ENCODE measurements around the gene PRRG2. TPM values are rescaled to one million over a fixed set of nuclear protein-coding genes. Genes with fewer than 3 reads are reported as not detected.
A peak's percentile ranks its signal among the peaks of the same experiment; 100 is the strongest.

PRRG2 gene
- total RNA-seq, 1 donor: 2.7 TPM

DNA sequence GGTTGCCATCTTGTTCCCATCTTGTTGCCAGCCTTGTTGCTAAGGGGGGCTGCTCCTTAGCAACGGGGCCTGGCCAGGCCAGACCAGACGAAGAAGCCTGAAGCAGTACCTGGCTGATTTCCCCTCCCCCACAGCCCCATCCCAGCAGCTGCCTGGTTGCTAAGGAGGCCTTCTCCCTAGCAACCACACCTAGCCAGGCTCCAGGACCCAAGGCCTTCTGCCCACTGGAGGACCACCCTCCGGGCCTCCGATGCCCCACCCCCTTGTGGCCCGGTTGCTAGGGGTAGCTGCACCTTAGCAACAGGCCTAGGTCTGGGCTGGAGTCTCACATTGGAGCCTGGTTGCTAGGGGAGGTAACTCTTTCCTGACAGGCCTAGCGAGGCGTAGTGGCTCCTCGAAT, 3.9 kb downstream of the PRRG2 start:
- no peak for DNase-seq (ENCODE audit: low read depth in 2 of 3, low spot score in 2 of 3)

DNA sequence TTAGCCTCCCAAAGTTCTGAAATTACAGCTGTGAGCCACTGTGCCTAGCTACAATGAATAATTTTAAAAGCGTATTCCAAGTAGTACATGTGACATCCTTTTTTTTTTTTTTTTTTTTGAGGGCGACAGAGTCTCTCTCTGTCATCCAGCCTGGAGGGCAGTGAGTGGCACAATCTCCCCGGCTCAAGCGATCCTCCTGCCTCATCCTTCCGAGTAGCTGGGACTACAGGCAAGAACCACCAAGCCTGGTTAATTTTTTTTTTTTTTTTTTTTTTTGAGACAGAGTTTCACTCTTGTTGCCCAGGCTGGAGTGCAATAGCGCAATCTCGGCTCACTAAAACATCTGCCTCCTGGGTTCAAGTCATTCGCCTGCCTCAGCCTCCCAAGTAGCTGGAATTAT, 6.1 kb downstream of the PRRG2 start:
- no peak for DNase-seq (ENCODE audit: low read depth in 2 of 3, low spot score in 2 of 3)

DNA sequence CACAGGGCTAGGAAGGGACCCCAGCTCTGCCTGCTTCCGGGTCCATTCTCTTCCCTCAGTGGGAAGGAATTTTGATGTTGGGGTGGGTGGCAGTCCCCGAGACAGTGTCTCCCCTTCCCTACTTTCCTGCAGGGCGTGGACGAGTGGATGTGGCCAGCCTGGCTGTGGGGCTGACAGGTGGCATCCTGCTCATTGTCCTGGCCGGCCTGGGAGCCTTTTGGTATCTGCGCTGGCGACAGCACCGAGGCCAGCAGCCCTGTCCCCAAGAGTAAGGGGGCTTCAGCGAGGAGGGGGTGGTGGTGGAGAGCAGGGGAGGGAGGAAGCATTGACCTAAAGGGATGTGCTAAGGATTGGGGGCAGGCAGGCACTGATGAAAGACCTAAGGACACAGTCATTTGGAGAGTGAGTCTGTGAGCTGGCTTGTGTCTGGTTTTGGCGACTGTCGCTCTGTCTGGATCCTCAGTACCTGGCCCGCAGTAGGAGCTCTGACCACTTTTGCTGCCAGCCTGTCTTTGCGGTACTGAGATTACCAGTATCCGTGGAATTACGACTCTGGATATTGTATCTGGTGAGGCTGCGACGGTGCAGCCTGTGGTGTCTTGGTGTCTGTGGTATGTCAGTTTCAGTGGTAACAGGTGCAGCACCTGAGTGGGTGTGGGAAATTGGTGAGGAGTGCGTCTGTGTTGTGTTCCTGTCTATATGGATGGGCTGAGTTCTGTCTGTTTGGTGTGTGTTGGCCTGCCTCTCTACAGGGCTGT, 7.4 kb downstream of the PRRG2 start:
- no peak for DNase-seq (ENCODE audit: low read depth in 2 of 3, low spot score in 2 of 3)

DNA sequence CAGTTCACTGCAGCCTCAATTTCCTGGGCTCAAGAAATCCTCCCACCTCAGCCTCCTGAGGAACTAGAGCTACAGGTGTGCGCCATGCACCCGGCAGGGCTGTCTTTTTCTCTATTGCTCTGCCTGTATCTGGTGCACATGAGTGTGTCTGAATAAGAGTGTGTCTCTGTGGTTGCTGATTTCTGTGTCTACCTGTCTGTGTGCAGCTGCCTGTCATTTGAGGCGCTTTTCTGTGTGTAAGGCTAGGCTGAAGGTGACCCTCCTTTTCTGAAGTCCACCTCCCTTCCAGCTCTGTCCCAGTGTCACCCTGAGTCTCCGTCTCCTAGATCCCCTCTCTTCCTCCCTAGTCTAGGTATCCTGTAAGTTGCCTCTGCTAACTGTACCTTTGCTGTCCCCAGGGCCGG, 8.4 kb downstream of the PRRG2 start:
- DNase-seq (ENCODE audit: low read depth in 2 of 3, low spot score in 2 of 3): peak in 1 of 3 donors; percentile 6

DNA sequence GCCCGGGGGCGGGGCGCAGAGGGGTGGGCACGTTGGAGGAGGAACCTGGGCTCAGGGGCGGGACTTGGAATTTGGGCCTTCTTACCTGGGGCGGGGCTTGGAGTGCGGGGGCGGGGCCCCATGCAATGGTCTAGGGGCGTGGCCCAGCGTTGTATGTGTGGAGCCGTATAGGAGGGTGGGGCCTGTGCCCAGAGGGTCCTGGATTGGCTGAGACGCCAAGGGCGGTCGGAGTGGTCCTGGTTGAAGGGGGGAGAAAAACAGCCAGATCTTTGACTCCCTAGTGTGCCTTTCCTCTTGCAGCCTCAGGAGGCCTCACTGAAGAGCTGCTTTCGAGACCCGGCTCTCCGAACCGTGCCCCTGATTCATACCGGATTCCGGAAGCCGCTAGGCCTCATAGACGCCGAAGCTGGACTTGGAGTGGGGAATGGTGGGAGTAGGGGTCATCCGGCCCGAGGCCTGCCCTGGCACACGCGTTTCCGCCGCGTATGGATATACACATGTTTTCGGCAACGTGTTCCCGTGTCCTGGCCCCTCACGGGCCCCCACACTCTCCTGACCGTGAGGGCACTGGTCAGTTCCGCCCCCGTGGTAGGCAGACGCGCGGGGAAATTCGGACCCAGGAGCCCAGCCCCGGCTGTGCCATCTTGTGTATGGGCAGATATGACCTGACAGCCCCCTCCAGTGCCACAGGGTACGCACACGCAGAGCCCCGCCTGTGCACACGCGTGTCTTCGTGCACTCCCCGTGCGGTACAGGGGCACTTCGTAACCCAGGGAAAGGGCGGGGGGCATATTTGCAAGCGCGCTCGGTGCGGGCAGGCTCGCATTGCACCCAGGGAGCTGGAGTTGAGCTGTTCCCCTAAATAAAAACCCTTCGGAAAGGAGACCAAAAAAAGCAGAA, 9.2 kb downstream of the PRRG2 start:
- DNase-seq (ENCODE audit: low read depth in 2 of 3, low spot score in 2 of 3): peak; percentile 85 to 98 (median 97)

DNA sequence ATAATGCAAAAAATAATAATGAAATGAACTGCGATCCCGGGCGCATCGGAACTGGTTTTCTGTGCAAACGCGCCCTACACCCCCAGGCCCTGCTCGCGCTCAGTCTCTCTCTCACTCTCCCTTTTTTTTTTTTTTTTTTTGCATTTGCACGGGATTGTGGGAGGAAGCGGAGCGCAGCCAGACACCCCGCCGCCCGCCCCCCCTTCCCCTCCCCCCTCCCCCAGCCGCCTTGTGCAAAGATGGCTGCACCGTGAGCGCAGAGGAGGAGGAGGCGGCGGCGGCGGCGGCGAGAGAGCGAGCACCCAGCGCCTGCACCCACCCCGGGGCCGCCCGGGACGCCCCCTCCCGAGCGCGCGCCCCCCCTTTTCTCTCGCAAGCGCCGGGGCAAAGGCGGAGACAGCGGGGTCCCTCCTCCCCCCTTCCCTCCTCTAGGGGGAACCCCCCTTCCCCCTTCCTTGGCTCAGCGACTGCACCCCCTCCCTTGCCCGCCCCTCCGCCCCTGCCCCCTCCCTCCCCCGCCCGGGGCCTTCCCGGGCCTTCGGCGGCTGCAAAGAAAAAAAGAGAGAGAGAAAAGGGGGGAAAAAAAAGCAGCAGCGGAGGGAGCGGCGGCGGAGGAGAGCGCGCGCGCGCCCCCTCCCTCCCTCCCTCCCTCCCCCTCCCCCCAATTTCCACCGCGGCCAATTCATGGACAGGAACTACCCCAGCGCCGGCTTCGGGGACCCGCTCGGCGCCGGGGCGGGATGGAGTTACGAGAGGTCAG, 10.0 kb downstream of the PRRG2 start, which contains the start of gene PRR12:
Gene PRR12, plus strand, starts transcription at position 212 of the 760 bp plus-strand sequence. Its CDS starts 473 bp downstream, at position 685.
- peak in 2 of 3 donors; percentile 77 to 83 for DNase-seq (ENCODE audit: low read depth in 2 of 3, low spot score in 2 of 3)

DNA sequence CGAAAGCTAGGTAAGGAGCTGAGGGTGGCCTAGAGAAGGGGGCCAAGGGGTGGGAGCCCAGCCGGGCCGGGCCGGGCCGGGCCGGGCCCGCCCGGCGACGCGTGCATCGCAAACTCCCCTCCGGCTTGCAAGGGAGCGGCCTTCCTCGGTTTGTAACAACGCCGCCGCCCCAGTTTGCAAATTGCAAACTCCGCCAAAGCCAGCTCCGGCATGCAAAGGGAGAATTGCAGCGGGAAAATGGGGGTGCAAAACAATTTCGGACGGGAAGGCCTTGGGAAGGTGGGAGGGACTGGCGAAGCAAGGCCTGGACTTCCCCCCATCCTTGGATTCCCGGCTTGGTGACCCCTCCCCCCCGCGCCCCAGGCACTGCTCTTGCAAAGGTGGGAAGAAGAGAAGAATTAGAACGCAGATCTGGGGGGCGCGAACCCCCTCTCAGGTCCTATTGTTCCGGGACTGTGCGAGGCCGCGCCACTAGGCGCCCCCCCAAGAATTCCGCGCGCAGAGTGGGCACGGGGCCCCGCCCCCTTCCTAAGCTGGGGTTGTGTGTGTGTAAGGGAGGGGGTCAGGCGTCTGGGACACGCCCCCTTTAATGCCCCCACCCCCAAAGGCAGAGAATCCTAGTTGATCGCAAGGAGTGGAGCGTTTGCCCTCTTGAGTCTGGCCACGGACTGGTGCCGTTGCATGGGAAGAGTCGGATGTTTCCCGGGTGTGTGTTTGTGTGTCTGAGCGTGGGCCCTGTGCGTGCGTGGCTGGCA, 10.8 kb downstream of the PRRG2 start:
- peak in 2 of 3 donors; percentile 36 to 40 for DNase-seq (ENCODE audit: low read depth in 2 of 3, low spot score in 2 of 3)

DNA sequence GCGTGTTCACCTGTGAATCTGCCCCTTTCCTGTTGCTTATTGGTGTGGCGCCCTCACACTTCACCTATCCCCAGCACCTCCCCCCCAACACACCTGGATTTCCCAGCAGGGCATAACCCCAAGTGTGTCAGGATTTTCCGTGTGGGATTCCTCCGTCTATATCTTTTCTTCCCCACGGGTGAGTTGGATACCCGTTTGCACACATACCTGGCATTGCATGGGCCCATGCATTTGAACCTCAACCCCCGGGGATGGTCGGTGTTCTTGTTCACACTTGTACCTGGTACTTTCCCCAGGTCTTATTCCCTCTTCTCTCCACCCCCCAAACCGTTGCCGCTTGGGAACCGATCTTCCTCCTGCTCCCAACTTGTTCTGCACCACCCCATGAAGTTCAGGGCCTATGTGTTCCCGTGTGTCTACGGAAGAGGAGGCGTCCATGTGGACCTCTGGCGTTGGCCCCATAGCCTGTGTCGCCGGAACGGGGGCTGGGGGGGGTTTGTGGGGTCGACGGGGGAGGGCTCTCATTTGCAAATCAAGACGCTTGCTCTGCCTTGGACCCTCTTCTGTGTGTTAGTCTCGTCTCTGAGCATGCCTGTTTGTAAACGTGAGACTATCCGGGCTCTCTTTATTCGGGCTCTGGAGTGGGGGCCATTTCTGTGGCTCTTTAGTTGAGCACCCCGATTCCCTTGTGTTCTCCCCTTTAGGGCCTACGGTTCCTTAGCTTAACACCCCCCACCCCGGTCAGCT, 11.5 kb downstream of the PRRG2 start:
- DNase-seq (ENCODE audit: low read depth in 2 of 3, low spot score in 2 of 3): no peak

DNA sequence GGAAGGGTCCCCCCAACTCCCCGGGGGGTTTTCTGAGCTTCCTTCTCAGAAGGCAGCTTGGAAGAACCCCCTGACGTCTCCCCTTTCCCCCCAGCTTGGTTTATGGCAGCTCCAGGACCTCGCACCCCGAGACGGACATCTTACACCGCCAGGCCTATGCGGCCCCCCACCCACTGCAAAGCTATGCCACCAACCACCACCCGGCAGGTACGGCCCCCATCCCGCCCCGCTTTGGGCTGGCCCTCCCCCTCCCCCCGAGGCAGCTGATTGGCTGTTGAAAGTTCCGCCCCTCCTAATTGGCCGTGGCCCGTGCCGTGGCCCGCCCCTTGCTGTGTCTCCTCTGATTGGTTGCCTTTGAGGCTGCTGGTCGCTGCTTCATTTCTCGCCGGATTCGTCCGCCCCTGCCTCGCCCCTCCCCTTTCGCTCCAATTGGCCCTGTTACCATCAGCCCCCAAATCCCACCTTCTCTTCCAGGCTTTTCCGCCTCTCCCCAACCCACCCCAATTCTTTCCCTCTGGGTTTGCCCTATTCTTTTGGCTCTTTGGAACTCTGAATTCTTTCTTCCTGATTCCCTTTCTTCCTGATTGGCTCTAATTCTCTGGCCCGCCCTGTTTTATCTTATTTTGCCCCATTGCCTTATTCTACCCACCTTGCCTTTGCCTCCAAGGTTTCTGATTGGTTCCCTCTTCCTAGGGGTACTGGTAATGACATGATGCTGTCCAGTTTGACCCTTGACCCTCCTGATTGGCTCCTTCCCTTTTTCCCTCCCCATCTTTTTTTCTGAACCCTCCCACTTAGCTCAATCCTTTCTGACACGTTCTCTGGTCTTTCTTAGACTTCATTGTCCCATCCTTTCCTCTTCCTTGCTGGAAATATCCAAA, 12.4 kb downstream of the PRRG2 start:
- peak in 2 of 3 donors; percentile 92 to 94 for DNase-seq (ENCODE audit: low read depth in 2 of 3, low spot score in 2 of 3)

DNA sequence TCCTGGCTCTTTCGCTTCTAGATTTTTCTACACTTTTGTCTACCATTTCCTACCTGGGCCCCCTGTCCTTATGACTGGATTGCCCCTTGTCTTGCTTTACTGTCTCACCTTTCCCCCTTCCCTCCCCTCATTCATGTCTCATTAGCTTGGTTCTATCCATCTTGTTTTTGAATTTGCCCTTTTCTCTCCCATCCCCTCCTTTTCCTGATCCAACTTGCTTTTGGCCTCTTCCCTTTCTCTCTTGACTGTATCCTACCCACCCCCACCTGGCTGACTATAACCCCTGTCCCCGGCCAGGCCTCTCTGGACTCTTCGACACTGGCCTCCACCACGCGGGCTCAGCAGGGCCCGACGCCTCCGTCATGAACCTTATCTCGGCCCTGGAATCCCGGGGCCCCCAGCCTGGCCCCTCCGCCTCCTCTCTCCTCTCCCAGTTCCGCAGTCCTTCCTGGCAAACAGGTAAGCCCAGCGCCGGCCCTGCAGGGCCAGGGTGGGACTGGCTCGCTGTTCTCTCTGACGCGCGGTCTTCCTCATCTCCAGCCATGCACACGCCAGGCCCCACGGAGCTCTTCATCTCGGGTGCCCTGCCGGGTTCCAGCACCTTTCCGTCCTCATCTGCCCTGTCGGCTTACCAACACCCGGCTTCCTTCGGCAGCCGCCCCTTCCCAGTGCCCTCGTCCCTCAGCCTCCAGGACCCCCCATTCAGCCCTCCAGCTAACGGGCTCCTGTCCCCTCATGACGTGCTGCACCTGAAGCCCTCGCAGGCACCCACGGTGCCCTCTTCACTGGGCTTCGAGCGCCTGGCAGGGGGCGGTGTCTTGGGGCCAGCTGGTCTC, 13.3 kb downstream of the PRRG2 start:
- no peak for DNase-seq (ENCODE audit: low read depth in 2 of 3, low spot score in 2 of 3)

DNA sequence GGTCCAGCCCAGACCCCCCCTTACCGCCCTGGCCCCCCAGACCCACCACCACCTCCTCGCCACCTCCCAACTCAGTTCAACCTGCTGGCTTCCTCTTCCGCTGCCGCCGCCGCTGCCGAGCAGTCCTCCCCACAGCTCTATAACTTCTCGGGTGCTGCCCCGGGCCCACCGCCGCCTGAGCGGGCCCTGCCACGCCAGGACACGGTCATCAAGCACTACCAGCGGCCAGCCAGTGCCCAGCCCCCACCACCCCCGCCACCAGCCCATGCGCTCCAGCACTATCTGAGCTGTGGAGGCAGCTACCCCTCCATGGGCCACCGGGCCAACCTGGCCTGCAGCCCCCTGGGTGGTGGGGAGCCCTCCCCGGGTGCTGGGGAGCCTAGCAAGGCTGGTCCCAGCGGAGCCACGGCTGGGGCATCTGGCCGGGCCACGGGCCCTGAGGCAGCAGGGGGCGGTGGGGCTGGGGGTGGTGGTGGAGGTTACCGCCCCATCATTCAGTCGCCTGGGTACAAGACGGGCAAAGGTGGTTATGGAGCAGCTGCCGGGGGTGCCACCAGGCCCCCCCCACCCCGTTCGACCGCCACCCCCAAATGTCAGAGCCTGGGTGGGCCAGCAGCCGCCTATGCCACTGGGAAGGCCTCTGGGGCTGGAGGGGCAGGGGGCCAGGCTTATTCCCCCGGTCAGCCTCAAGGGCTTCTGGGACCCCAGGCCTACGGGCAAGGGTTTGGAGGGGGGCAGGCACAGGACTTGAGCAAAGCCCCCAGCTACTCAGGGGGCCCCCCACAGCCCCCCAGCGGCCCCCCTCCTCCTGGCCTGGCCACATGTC, 14.1 kb downstream of the PRRG2 start:
- DNase-seq (ENCODE audit: low read depth in 2 of 3, low spot score in 2 of 3): no peak

DNA sequence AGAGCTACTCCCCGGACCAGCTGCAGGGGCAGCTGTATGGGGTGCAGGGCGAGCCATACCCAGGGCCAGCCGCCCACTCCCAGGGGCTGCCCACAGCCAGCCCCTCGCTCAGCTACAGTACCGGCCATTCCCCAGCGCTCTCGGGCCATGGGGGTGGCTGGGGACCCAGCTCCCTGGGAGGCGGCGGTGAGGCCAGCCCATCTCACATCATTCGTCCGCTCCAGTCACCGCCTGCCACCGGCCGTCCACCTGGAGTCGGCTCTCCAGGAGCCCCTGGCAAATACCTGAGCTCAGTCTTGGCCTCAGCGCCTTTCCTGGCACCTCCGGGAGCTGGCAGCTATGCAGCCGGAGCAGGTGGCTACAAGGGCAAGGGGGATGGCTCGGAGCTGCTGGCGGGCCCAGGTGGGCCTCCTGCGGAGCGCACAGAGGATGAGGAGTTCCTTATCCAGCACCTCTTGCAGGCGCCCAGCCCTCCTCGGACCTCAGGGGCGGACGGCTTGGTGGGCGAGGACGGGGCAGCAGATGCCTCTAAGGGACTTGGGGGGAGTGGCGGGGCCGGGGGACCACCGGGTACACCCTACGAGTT, 14.8 kb downstream of the PRRG2 start:
- no peak for DNase-seq (ENCODE audit: low read depth in 2 of 3, low spot score in 2 of 3)

DNA sequence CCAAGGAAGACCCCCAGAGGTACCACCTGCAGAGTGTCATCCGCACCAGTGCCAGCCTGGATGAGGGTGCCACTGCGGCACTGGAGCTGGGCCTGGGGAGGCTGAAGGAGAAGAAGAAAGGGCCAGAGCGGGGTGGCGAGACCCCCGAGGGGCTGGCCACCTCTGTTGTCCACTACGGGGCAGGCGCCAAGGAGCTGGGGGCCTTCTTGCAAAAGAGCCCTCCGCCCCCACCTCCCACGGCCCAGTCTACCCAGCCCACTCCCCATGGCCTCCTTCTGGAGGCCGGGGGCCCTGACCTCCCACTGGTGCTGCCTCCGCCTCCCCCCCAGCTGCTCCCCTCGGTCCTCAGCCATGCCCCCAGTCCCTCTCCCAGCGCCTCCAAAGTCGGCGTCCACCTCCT, 15.3 kb downstream of the PRRG2 start:
- no peak for DNase-seq (ENCODE audit: low read depth in 2 of 3, low spot score in 2 of 3)

DNA sequence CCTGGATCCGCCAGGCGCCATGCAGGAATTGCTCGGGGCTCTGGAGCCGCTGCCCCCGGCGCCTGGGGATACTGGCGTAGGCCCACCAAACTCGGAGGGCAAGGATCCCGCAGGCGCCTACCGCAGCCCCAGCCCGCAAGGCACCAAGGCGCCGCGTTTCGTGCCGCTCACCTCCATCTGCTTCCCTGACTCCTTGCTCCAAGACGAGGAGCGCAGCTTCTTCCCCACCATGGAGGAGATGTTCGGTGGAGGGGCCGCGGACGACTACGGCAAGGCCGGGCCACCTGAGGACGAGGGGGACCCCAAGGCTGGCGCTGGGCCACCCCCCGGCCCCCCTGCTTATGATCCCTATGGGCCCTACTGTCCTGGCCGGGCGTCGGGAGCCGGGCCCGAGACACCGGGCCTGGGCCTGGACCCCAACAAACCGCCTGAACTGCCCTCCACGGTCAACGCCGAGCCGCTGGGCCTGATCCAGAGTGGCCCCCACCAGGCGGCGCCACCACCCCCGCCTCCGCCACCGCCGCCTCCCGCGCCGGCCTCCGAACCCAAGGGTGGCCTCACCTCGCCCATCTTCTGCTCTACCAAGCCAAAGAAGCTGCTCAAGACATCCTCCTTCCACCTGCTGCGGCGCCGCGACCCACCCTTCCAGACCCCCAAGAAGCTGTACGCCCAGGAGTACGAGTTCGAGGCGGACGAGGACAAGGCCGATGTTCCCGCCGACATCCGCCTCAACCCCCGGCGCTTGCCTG, 16.0 kb downstream of the PRRG2 start:
- no peak for DNase-seq (ENCODE audit: low read depth in 2 of 3, low spot score in 2 of 3)

DNA sequence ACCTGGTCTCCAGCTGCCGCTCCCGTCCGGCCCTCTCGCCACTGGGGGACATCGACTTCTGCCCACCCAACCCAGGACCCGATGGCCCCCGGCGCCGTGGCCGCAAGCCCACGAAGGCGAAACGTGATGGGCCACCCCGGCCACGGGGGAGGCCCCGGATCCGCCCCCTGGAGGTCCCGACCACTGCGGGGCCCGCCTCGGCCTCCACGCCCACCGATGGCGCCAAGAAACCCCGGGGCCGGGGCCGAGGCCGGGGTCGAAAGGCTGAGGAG, 16.5 kb downstream of the PRRG2 start:
- no peak for DNase-seq (ENCODE audit: low read depth in 2 of 3, low spot score in 2 of 3)
